GDM1 (cell line): Measurements from ENCODE around the gene AUTS2.

ENCODE experiments used
- DNase-seq: peaks from one replicate; lab custom pipeline; 2025; lab: John Stamatoyannopoulos, UW

AUTS2 gene

DNA sequence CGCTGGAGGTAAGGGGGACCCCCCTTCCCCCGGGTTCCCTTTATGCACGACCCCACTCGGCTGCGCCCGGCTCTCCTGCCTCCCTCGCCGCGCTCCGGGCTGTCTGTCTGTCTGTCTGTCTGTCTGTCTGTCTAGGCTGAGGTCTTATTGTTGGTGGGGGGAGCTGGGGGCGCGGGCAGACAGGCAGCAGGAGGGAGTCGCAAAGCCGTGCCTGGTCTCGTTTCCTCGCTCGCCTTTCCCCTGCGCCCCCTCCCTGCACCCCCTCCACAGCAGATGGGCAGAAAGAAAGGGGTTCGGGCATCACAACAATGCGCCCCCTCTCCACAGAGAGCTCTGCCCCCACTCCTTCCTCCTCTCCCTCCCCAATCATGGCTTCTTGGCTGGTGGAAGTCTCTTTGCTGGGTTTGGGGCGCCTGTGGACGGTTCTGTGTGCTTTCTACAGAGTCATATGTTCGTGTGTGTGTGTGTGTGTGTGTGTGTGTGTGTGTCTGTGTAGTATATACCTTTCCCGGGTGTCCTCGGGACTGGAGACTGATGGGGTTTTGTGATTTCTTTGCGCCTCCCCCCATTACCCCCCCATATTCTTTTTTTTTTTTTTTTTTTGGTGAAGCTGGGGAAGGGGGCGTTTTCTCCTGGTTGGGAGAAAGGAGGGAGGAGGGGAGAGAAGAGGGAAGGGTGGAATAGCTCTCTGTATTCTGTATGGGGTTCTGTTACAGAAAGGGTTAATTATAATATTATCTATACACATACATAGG lies 1.9 kb downstream of the AUTS2 start:
- DNase-seq: no peak

DNA sequence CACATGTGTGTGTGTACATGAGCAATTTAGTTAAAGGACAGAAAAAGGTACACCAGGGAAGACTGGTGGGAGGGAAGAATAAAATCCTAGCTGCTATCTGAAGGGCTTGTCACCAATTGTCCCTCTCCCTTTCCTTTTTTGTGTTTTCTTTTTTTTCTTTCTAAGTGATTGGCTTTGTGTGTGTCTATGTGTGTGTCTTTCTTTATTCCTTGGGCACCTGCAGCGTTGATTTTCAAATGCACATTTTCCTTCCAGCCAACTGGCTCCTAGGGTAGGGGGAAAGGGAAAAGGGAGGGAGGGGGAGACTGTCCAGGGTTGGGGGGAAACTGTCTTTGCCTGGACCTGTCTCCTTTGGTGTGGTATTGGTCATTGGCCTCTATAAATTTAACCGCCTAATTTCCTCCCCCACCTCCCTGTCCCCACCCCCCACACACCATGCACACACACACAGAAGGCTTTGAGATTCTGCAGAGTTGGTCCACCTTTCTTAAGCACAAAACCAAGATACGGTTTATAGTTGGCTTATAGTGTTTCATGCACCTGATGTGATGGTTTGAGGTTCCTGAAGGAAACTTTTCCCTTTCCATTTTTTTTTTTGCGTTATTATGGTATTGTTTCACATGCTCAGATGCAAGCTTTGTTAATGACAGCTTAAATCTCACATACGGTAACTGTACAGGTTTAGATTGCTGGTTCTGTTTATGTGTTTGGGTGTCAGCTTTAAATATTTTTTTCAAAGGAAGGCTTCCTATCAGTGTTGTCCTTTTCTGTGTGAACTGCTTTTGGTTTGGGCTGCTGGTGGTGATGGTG lies 2.6 kb downstream of the AUTS2 start:
- DNase-seq: no peak

DNA sequence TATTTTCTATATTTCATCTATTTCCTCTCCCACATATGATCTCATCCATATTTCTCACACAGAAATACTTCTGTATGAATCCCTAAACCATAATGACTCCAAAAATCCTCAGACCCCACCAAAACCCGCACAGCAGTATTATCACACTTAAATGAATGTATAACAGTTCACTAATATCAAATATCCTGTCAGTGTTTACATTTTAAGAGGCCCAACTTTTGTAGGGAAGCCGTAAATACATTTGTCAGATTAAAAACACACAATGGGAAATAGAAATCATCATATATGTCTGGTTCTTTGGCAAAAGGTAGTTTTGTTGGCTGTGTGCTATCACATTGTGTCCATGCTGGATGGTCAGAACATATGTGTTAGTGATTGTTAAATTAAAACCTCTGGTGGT lies 4.2 kb downstream of the AUTS2 start:
- DNase-seq: no peak

DNA sequence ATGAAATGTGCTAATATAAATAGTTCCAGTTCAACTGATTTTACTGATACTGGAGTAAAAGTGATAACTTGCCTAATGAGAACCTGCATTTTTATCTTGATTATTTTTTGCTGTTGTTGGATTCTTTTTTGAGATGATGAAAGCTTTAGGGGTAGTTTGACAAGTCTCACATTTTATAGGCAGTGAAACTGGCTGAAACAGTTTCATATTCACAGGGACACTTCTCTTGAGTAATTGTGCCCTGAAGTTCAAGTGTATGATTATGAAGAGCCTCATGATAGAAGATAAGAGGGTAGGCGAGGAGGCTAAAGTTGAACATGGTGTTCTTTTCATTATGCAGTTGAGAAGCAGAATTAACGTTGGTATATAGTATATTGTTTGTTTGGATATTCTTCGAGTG lies 5.1 kb downstream of the AUTS2 start:
- no peak for DNase-seq

DNA sequence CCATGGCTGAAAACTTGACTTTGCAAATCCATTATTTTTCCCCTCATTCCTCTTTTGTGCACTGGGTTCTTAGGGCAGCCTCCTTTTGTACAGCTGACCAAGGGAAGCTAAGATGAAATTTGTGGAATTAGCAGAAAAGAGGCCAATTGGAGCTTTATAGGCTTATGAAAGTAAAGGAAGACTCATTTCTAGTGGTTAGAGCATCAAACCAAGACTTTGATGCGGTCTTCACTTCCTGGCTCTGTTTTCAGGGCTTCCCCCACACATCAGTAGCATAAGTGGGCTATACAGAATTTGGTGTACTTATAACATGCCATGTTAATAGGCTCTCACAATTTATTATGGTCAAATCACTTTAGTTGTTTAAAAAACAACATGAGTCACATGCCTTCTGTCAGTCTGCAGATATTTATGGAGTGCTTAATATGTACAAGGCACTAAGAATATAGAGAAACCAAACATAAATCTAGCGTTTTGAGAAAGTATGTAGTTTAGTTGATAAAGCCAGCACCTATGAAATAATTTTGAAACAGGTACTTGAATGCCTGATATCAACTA lies 5.7 kb downstream of the AUTS2 start:
- DNase-seq: no peak

DNA sequence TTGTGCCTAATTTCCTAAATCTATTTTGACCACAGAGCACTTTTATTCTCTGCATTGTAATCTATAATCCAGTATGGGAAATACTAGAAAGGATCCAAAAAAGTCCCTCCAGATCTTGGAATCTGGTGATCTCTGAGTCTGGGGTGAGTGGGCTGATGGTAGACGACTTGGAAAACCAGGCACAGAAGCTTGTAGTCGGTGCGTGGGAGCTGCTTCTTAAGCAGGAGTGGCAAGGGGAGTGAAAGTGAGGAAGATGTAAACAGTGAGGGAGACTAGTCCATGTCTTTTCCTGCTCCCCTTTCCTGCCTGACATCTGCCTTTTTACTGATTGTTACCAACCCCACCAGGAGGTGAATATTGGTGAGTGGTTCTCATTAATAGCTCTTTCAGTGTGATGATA lies 6.8 kb downstream of the AUTS2 start:
- DNase-seq: no peak

DNA sequence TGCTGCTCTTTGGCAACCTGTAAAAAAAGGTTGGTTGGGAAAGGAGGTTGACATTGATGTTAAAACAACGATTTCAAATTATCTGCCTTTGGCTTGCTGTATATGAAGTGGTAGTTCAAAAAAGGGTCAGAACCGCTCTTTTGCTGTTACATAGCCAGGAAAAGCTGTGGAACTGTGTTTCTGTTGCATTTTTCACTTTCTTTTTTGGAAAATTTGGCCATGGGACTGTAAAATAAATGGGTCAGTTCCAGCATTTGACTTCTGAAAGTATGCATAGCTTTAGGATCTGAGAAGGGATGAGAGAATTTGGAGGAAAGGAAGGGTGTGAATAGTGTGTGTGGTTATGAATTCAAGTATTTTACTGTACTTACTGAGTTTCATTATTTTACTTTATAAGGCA lies 7.3 kb downstream of the AUTS2 start:
- no peak for DNase-seq

DNA sequence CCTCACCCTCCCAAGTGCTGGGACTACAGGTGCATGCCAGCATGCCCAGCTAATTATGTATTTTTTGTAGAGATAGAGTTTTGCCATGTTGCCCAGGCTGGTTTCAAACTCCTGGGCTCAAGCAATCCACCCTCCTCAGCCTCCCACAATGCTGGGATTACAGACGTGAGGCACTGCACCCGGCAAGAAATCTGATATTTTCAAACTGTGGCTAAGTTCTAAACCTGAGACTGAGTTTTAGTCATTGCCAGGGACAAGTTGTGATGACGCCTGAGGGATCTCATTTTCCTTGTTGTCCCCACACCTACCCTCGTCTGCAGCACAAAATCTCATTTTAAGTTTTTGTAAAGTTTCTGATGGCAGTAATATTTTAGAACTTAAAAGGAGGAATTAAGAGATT lies 9.8 kb downstream of the AUTS2 start:
- DNase-seq: no peak

DNA sequence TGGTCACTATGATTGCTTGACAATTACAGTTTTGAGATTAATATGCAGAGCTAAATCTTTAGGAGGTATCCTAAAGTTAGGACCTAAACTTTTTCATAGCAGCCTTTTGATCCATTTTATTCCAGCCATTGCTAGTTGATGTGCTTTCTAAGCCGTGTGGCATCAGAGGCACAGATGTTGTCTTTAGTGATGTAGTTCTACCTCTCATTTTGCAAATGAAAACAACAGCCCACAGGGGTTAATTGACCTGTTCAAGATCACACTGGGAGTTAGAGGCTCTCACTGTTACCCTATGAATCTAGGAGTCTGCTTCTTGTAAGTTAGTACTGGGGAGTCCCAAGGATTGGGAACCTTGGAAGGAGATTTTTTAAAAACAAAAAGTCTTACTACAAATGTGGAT lies 10.6 kb downstream of the AUTS2 start:
- no peak for DNase-seq

DNA sequence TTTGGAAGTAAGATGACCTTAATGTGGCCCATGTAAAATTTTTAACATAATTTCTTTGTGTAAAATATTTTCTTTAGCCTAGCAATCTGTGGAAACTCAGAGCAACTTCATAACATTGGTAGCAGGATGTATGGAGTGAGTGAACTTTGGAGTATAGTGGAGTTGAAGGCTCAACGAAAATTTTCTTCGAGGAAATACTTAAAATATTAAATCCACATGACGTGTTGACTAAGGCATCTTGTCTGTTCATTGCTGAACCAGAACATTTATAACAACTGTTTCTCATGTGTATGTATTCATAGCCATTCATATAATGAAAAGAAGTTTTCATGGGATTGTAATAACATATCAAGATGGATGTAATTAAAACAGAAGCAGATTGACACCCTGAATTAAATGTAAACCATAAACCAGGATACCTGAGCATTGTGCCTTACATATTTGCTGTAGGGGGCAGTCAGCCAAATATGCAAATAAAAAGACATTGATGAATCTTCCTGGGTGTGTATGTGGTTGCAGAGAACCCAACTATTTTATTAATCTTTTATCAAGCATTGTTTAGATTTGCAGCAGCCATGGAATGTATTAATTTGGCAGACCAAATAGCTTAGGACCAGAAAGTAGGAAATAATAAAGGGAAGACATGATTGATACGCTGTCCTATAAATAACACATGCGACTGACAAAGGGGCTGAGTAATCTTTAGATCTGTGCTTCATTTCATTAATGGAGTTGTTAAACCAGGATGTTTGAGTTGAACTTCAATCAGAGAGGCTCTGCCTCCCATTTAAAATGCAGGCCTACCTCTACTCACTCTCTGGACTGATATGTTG lies 11.5 kb downstream of the AUTS2 start:
- no peak for DNase-seq

DNA sequence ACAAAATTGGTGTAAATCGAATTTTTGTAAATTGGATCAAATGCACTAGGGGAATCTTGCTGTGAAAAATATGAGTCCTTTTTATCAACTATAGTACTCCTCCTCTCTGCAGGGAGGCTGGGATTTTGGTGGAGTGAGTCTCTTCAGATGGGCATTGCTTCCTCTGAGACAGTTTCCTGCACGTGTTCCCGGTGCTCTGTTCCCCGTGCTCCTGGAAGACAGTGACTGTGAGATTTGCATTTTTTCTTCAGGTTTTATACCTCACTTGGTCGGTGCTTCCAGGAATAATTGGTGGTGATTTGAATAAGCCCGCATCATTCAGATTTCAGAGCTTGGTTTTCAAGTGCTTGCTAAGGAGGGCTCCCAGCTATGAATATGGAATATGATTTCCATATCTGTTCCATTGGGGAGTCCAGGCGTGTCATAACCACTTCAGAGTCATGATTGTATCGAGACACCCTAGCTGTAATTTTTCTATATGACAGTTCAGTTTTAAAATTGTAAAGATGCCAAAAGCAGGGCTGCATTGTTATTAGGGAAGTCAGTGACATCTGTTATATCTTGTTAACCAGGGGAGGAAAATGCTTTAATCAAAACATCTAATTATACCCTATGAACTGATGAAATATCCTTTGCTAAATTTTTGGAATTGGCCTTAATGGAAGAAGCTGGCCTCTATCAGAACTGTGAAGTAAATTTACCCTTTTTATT lies 12.3 kb downstream of the AUTS2 start:
- DNase-seq: no peak

DNA sequence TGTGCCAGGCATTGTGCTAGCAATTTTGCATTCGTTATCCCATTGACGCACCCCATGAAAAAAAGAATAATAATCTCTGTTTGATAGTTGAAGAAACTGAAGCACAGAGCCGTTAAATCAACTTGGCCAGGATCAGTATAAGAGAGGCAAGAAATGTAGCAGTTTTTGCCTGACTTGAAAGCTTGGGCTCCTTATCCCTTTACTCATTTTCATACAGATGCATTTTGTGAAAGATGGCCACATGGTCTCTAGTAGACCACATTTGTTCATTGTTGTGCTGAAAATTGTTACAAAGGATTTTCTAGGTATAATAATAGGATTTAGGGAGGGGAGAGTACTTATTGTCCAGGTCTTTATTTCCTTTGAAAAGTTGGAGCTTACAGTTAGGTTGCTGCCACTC lies 14.7 kb downstream of the AUTS2 start:
- no peak for DNase-seq

DNA sequence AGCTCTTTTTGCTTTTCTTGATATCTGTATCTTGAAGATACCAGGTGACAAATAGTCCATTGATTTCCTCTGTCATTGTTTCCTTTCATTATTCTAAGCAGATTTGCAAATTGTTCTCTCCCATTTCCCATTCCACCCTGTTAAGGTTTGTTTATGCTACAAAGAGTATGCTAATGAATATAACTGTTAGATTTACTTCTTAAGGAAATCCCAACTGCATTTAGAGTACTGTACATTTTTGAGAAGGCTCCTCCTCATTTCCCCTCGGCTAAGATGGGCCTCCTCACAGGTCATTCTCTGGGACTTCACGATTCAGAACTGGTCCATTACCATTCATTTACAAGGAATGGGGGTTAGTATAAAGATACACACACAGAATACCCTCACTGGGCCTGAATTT lies 15.6 kb downstream of the AUTS2 start:
- no peak for DNase-seq

DNA sequence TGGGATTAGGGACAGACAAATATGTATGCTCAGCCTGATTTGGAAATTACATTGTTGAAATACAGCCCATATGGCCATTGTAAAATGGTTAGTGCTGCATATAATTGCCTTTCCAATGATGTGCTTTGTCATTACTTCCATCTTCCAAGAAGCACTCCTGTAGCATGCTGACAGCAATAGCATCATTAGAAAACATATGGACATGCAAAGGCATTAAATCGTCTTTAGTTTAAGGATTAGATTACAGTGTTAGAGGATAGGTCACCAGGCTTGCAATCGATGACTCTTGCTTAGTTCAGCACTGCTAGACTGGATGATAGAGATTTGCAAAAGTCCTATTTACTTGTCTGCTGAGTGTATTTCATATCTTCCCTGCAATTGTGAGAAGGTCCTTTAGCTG lies 17.4 kb downstream of the AUTS2 start:
- DNase-seq: no peak

DNA sequence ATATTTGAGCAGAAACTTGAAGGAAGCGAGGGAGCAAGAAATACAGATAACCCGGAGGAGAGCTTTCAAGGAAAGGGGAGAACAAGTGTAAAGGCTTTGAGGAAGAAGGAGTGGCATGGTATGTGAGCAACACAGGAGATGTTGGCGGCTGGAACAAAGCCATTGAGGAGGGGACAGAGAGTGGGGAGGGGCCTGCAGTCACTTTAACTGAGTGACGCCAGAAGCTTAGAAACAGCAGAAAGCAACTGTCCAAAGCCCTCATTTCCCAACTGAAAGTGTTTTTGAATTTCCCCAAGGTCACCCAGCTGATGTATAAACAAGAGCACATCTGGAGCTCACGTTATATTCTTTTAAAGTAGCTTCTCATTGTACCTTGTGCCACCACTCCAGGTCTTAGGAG lies 19.1 kb downstream of the AUTS2 start:
- no peak for DNase-seq

DNA sequence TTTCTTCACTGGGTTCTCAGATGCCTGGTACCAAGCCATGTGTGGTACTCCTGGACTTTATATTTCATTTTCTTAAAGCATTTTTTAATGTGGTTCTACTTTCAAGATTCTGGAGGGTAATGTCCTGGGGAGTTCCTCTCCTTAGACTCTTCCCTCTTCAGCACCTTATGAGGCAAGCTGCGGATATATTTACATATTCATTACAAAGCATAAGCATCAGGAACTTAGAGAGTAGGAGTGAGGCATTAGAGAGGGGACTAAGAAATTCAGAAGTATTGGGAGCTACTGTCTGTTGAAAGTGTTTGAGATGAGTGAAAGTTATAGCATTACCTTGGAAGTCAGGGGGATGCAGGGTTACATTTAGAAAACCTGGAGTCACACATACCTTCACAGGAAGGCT lies 20.8 kb downstream of the AUTS2 start:
- DNase-seq: no peak

DNA sequence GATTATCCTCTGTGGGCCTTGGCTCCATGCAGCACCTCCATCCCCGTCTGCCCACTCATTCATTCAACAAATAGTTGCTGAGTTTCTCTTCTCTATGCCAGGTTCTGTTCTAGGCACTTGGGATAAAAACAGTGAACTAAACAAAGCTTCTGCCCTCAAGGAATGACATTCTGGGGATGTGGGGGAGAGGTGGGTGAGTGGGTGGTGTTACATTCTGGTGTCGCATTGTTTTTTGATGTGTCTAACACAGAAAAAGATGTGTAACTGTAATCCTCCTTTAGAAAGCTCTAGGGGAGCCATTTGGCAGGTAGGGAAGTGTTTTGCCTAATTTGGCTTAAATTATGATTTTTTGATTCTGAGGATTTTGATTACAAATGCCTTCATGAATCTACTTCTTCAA lies 21.4 kb downstream of the AUTS2 start:
- no peak for DNase-seq

DNA sequence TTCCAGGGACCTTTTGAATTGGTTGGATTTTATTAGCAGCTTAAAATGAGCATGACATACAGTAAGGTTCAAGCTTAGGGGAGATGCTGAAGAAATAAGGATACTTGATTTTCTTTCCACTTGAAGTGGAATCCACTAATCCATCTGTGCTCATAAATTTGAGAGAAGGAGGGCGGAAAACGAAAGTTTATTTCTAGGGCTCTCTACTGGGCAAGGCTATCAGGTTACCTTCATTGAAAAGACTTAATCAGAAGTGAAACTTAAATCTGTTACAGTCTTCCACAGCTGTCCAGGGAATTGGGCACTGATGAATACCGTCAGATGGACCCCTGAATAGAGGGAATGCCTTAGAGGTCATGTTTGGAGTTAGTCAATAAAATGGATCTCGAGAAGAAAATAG lies 21.8 kb downstream of the AUTS2 start:
- DNase-seq: no peak

DNA sequence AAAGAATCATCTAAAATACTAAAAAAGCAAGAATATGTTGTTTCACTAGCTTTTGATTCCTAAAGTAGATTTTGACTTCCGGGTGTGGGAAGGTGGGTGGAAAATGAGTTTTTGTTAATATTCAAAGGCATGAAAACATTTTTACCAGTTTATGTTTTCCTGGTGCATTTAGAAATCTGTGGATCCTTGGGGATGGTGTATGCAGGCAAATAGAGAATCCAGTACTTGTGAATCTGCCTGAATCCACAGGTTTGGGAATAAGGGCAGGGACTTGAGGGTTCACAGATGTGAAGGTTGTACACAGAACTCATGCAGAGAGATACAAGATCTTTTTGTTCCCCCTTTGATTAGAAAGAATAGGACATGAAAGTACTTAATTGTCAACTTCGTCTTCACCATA lies 22.4 kb downstream of the AUTS2 start:
- DNase-seq: no peak

DNA sequence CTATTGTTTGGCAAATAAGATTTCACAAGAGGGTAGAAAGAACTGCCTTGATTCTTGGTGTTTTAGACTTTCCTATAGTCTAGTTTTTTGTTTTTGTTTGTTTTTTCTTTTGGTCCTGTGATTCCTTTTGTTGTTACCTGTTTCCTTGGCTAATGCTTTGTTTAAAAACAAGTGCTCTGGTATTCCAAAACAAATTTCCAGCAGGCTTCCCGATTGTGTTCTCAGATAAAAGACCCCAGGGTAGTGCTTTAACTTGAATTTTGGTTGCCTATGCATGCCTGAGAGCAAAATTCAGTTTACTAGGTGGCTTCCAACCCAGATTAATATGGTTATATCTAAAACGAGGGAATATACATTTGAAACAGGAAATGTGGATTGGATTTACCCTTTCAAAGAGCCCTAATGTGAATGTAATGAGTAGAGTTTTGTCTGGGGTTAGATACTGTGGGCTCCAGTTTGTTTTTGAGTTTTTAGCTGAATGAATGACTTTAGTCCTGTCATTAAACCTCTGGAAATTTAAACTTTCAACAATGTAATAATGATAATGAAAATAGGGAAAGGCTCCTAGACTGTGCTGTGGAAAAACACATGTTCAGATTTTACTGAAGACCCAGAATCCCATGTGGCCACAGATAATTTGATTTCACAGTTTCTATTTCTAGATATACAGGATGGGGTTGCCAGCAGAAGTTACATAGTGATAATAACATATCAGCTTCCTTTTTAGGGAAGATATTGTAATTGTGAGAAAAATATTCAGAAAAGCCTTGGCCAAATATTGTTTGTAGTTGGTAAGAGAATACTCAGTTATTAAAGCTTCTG lies 23.9 kb downstream of the AUTS2 start:
- no peak for DNase-seq

DNA sequence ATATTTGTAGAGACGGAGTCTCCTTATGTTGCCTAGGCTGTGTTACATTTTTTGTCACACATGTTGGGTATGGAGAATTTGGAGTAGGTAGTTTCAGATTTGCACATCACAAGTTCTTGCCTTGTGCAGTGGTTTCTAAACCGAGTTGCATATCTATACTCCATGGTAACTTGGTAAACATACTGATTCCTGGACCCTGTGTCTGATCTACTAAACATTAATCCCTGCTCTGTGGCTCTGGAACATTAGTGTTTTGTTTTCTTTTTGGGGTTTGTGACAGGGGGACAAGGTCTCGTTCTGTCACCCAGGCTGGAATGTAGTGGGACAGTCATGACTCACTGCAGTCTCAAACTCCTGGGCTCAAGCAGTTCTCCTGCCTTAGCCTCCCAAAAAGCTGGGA lies 24.7 kb downstream of the AUTS2 start:
- DNase-seq: no peak
